Gastroesophageal sphincter (tissue), 4 donors: ENCODE results near the gene OCEL1. TPM values are rescaled to one million over a fixed set of nuclear protein-coding genes. Genes with fewer than 3 reads are reported as not detected.

Source experiments
- ATAC-seq: fragments of 150-250 bp; one replicate; pipeline ENCODE4 v1.9.1; 2016; ENCODE audit warnings: mild to moderate bottlenecking, moderate library complexity
- H3K27ac ChIP-seq, 4 donors: fragments of 200-600 bp; sonication (generic) in 3 of 4; 1 replicate in 3 of 4; 2 replicates in 1 of 4; pipeline ENCODE4 v1.5.1; 2016 to 2019
- H3K27me3 ChIP-seq: fragments of 200-600 bp; sonication (generic); one replicate; pipeline ENCODE4 v1.5.1; 2019
- H3K36me3 ChIP-seq, 2 donors: fragments of 200-600 bp; sonication (generic); one replicate each; pipeline ENCODE4 v1.5.1; 2019; ENCODE audit warnings: control low read depth in 1 of 2
- H3K4me1 ChIP-seq, 3 donors: fragments of 200-600 bp; sonication (generic); 1 replicate in 2 of 3; 2 replicates in 1 of 3; pipeline ENCODE4 v1.5.1; 2016 to 2019; ENCODE audit warnings: control low read depth in 2 of 3
- H3K4me3 ChIP-seq, 2 donors: fragments of 200-600 bp; sonication (generic); one replicate each; pipeline ENCODE4 v1.5.1; 2019; ENCODE audit warnings: mild to moderate bottlenecking in 1 of 2, moderate library complexity in 1 of 2
- H3K9me3 ChIP-seq, 3 donors: fragments of 200-600 bp; sonication (generic); one replicate each; pipeline ENCODE4 v1.5.1; 2017 to 2019; ENCODE audit warnings: control low read depth in 2 of 3
- CTCF ChIP-seq, 4 experiments: fragments of 200-600 bp in 2 of 4; fragments of 450-650 bp in 2 of 4; sonication (generic) in 1 of 4; IDR thresholded peaks; one replicate each; pipeline ENCODE4 v1.5.1; 2017 to 2019; ENCODE audit warnings: antibody characterized with exemption in 4 of 4, mild to moderate bottlenecking in 2 of 4, moderate library complexity in 2 of 4
- EP300 ChIP-seq: sonication (generic); formaldehyde crosslinking; IDR thresholded peaks from one replicate; pipeline ENCODE4 v1.6.1; 2017; ENCODE audit warnings: antibody characterized with exemption, mild to moderate bottlenecking
- POLR2A ChIP-seq, 2 donors: fragments of 450-650 bp; IDR thresholded peaks; one replicate each; pipeline ENCODE4 v1.6.1; 2017; ENCODE audit warnings: antibody characterized with exemption in 2 of 2, mild to moderate bottlenecking in 2 of 2, moderate library complexity in 1 of 2
- POLR2AphosphoS5 ChIP-seq: sonication (generic); formaldehyde crosslinking; IDR thresholded peaks from one replicate; pipeline ENCODE4 v1.6.1; 2017; ENCODE audit warnings: antibody characterized with exemption
- WGBS, 2 donors: methylation state at CpG; one replicate each; pipeline ENCODE4 v1.1.5; 2018; ENCODE audit warnings: low coverage in 1 of 2; 5-methylcytosine and 5-hydroxymethylcytosine counted together
- total RNA-seq, 4 donors: library from RNA; depleted of rRNA; stranded (reverse); fragments of >200 nt; gene quantifications; one replicate each; pipeline ENCODE4 v1.1.0, GENCODE V29; 2016

Gene OCEL1
- total RNA-seq, 4 donors from 2014 or later, result 3.5 to 15.1 (median 6.5) TPM

GRCh38 chr19:17215127-17215971 lies 10.7 kb upstream of the OCEL1 start, which contains the start of gene USE1:
USE1 (plus strand) TSS chr19:17215357; CDS start chr19:17215406, 49 bp downstream.
- 0% methylated on average over 1 to 2 of the region's 56 CpGs for WGBS, 2 donors
- peak; percentile 97 for ATAC-seq
- Histone ChIP-seq H3K4me1 (peaks cover 0 to 21% (median 13%) of the 10 kb centered on the region in 3 donors), H3K36me3 (peaks cover 0 to 66% of the 10 kb centered on the region in 2 donors), H3K27ac (peak within 1 kb of the TSS; percentile 48 to 95 (median 92)), H3K27me3 (no peaks in the 10 kb centered on the region), H3K9me3 (no peaks in the 10 kb centered on the region), H3K4me3 (peak within 1 kb of the TSS; percentile 48 to 79)
- TF ChIP-seq EP300 (no peak), CTCF (IDR thresholded peaks at IDR 0.05) (no peak), POLR2AphosphoS5 (peak; percentile 77), POLR2A (IDR thresholded peaks at IDR 0.05) (peak; percentile 31 to 53)

GRCh38 chr19:17216058-17216670 lies 9.9 kb upstream of the OCEL1 start:
- Histone ChIP-seq H3K9me3 (no peaks in the 10 kb centered on the region), H3K36me3 (peaks cover 0 to 58% of the 10 kb centered on the region in 2 donors), H3K4me3 (peak overlapping the region in 1 of 2 donors; percentile 79), H3K4me1 (peaks cover 0 to 21% (median 14%) of the 10 kb centered on the region in 3 donors), H3K27me3 (no peaks in the 10 kb centered on the region), H3K27ac (peak overlapping the region in 3 of 4 donors; percentile 92 to 95 (median 93))
- 100% methylated on average over 1 of the region's 13 CpGs for WGBS, 2 donors
- no peak for ATAC-seq
- TF ChIP-seq POLR2AphosphoS5, result no peak
- no peak for TF ChIP-seq EP300
- no peak for TF ChIP-seq POLR2A (IDR thresholded peaks at IDR 0.05)
- no peak for TF ChIP-seq CTCF (IDR thresholded peaks at IDR 0.05)

- H3K27ac ChIP-seq, result no peak overlapping the region
- no peaks in the 10 kb centered on the region for H3K9me3 ChIP-seq
- TF ChIP-seq EP300 (no peak), POLR2AphosphoS5 (no peak), CTCF (IDR thresholded peaks at IDR 0.05) (no peak), POLR2A (IDR thresholded peaks at IDR 0.05) (no peak)
- no peak overlapping the region for H3K4me3 ChIP-seq
- peaks cover 0 to 33% of the 10 kb centered on the region in 2 donors for H3K36me3 ChIP-seq
- H3K27me3 ChIP-seq, result no peaks in the 10 kb centered on the region
- ATAC-seq, result no peak
- WGBS, 2 donors, result 89% methylated on average over 4 of the region's 8 CpGs; no CpG with 5 or more reads in 1 of the 2 donors
- H3K4me1 ChIP-seq, result peaks cover 0 to 20% (median 14%) of the 10 kb centered on the region in 3 donors
Measured at GRCh38 chr19:17219286-17219685, 6.7 kb upstream of the OCEL1 start.

GRCh38 chr19:17220207-17220758 lies 5.7 kb upstream of the OCEL1 start:
- peak; percentile 32 for ATAC-seq
- WGBS, 2 donors, result 0 to 31% methylated on average over 5 to 10 of the region's 14 CpGs
- H3K9me3 ChIP-seq, result no peaks in the 10 kb centered on the region
- H3K4me3 ChIP-seq, result no peak overlapping the region
- peaks cover 0 to 33% of the 10 kb centered on the region in 2 donors for H3K36me3 ChIP-seq
- no peaks in the 10 kb centered on the region for H3K27me3 ChIP-seq
- H3K27ac ChIP-seq, result peak overlapping the region in 1 of 4 donors; percentile 37
- H3K4me1 ChIP-seq, result peaks cover 0 to 14% (median 11%) of the 10 kb centered on the region in 3 donors
- no peak for TF ChIP-seq POLR2A (IDR thresholded peaks at IDR 0.05)
- no peak for TF ChIP-seq POLR2AphosphoS5
- TF ChIP-seq EP300, result no peak
- TF ChIP-seq CTCF (IDR thresholded peaks at IDR 0.05), result no peak
